Cerebellar nuclear complex (tissue), 1 donor: ENCODE measurements around the gene CLSTN1.
"Not testable (repeated sequence)": the region's sequence is repeated elsewhere in the genome, so short reads cannot be mapped to it uniquely, and the experiment has no call there.

Source experiments
- DNase-seq, 2 experiments: peaks; one replicate each; lab custom pipeline; 2025; lab: John Stamatoyannopoulos, UW

CLSTN1 gene

GRCh38 chr1:9762446-9762845, 61.3 kb downstream of the CLSTN1 start:
- not testable (repeated sequence) for DNase-seq

GRCh38 chr1:9761855-9762254, 61.9 kb downstream of the CLSTN1 start:
- DNase-seq = no peak

- no peak for DNase-seq
Observed at GRCh38 chr1:9760824-9761223, 62.9 kb downstream of the CLSTN1 start.

GRCh38 chr1:9759939-9760338, 63.8 kb downstream of the CLSTN1 start:
- no peak for DNase-seq

GRCh38 chr1:9758559-9759121, 65.1 kb downstream of the CLSTN1 start:
- no peak for DNase-seq

GRCh38 chr1:9755441-9755995, 68.2 kb downstream of the CLSTN1 start:
- peak in 1 of 2 experiments; percentile 14 for DNase-seq

DNA sequence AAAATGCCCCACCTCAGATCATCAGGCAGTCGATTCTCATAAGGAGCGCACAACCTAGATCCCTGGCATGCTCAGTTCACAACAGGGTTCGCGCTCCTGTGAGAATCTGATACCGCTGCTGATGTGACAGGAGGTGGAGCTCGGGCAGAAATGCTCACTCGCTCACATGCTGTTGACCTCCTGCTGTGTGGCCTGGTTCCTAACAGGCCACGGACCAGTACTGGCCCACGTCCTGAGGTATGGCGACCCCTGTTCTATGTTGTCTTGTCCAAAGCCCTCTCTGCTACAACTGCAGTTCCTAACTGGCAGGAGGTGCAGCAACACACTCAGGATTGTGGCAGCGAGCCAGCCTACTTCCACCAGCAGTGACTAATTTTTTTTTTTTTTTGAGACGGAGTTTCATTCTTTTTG, 70.6 kb downstream of the CLSTN1 start:
- DNase-seq = no peak

- no peak for DNase-seq
Observed at GRCh38 chr1:9751971-9752370, 71.8 kb downstream of the CLSTN1 start.

- DNase-seq = no peak
Observed at GRCh38 chr1:9749361-9749760, 74.4 kb downstream of the CLSTN1 start.

DNA sequence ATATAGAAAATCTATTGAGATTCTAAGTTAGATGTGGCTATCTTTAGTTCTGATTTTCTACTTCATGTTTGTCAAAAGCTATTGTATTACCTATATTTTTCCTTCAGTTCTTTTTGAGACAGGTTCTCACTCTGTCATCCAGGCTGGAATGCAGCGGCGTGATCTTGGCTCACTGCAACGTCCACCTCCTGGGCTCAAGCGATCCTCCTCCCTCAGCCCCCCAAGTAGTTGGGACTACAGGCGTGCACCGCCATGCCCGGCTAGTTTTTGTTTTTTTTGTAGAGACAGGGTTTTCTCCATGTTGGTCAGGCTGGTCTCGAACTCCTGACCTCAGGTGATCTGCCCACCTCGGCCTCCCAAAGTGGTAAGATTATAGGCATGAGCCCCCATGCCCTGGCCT, 75.4 kb downstream of the CLSTN1 start:
- DNase-seq = not testable (repeated sequence)

DNA sequence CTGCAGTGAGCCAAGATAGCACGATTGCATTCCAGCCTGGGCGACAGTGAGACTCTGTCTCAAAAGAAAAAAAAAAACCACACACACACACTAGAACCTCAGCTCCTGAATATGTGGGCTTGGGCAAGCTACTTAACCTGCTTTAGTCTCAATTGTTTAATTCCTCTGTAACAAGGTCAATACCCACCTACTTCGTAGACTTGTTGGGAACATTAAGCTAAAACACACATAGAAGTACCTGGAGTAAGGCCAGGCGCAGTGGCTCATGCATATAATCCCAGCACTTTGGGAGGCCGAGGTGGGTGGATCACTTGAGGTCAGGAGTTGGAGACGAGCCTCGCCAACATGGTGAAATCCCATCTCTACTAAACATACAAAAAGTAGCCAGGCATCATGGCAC, 77.1 kb downstream of the CLSTN1 start:
- no peak for DNase-seq

DNA sequence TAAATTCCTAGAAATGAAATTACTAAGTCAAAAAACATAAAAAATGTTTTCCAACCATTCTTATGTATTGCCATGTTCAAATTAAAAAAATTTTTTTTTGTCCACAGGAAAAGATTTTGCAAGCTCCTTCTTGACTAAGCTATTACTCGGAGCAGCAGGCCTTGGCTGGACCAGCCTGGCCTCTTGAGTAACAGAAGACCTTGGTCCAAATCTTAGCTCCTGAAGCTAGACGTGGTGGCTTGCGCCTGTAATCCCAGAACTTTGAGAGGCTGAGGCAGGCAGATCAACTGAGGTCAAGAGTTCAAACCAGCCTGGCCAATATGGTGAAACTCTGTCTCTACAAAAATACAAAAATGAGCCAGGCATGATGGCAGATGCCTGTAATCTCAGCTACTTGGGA, 77.6 kb downstream of the CLSTN1 start:
- no peak for DNase-seq

DNA sequence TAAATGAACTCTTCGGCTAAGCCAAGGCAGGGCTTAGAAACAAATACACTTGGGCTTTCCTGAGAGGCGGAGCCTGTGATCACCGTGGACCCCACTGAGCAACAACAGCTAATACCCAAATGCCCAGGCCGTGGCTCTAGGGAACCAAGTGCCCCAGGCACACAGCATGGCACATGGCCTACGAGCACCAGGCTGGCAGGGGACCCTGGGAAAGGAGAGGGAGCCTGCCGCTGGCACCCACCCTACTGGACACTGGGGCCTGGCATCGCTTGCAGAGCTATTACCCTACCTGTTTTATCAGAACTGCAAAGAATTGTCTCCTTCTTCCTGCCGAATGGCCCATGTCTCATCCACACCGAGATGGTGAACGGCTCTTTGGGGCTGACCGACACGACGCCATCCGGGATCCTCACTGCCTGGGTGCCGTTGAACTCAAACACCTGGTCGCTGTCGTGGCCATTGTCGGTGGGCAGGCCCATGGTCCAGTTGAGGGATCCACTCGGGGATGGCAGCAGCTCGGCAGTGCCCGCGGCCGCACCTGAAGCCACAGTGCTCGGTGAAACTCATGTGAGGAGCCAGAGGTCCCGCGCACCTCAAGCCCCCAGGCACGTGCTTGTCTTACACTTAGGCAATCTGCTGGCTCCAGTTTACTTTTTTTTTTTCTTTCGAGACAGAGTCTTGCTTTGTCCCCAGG, 79.5 kb downstream of the CLSTN1 start:
- no peak for DNase-seq

- DNase-seq = no peak
Observed at GRCh38 chr1:9737671-9738070, 86.1 kb downstream of the CLSTN1 start.

DNA sequence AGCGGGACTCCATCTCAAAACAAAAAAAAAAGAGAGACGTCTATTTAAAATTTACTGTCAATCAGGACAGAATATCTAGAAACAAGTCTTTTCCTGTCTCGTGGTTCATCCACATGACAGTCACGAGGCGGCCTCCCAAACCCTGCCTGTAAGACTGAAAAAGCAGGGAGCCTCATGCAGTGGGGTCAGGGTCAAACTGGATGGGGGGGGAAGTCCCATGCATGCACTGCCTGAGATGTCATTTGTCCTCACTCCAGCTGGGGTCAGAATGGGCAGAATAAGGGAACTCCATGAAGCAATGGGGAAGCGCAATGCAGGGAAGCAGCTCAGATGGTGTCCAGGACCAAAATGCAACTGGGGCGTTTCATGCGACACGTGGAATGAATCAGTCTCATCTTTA, 86.7 kb downstream of the CLSTN1 start:
- DNase-seq = no peak

- DNase-seq = no peak
Observed at GRCh38 chr1:9736241-9736640, 87.5 kb downstream of the CLSTN1 start.

- no peak for DNase-seq
Observed at GRCh38 chr1:9735800-9736199, 88.0 kb downstream of the CLSTN1 start.

DNA sequence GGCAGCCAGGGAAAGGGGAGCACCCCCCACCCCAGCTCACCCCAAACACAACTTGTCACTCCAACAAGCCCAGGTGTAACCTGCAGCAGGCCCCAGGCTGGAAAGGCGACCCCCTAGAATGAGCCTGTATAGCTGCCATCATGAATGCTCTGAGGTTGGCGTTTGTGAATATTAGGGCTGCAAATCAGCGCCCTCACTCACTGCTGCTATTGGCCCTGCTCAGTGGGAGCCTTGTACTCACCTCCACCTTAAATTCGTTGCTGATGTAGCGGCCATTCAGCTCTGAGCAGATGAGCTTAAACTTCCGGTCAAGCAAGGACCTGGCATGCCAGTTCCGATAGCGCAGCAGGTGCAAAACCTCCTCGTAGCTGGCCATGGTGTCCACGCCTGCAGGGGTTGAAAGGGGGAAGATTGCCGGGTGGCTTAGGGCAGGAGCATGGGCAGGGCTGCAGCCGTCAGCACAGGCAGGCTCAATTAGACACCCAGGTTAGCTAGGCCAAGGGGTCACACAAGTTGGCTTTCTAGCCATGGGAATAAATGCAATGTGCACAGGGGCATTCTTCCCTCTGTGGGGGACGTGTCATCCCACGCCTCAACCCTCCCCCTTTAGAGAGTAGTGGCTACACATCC, 90.5 kb downstream of the CLSTN1 start:
- no peak for DNase-seq

DNA sequence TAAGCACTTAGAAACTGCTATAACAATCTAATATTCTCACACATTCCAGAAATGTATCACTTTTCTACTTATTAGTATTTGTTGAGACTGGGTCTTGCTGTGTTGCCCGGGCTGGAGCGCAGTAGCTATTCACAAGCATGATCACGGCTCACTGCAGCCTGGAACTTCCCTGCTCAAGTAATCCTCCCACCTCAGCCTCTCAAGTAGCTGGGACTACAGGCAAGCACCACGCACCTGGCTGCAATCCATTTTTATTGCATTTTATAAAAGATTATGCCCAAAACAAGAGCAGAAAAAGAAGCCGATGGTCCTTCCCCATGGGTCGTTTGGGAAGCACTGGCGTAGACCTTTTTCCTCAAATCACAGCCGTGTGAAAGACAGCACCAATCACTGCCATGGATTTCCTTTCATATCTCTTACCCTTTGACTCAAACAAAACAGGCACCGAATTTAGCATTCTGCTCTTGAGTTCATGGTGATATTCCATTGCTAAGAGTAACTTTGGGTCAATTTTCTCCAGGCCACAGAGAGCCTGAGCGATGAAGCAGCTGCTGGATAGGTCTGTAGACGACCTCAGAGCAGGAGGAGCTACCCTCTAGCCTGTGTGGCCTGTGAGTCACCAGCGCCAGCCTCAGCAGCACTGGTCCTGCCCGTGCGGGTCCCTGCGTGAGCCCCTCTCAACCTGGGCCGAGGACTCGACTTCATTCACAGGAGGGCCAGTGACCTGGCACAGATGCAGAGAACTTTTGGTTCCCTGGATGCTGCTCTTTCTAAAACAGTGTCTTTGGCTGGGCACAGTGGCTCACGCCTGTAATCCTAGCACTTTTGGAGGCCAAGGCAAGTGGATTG, 91.4 kb downstream of the CLSTN1 start:
- no peak for DNase-seq

- DNase-seq = no peak
Observed at GRCh38 chr1:9731561-9731960, 92.2 kb downstream of the CLSTN1 start.

DNA sequence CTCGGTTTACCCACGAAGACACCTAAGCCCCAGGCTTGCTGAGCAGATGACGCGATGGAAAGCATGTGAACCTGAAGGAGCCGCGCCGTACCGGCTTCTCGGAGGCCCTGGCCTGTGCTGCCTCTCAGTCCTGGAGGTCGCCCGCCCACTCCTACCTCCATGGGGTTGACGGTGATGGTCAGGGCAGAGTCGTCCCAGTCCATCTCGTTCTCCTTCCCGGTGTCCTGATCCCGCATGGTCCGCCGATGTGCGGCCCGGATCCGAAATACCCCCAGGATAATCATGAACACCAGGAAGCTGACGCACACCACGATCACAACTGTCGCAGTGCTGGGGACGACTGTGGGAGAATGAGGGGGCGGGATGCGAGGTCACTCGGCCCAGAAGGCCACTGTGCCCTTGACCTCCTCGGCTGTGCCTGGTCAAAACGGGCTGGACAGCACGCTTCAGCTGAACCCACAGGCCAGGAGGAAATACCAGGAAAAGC, 92.7 kb downstream of the CLSTN1 start:
- no peak for DNase-seq
